Ovary (tissue), 9 donors: ENCODE measurements around the gene SNX24. TPM values are rescaled to one million over a fixed set of nuclear protein-coding genes. Genes with fewer than 3 reads are reported as not detected.

Source experiments
- DNase-seq, 5 donors: peaks; one replicate each; pipeline ENCODE4 v3.0.0-alpha.2; 2019 to 2020
- H3K27ac ChIP-seq, 2 donors: fragments of 200-600 bp; one replicate each; pipeline versions ENCODE4 v1.5.1 to v1.8.0; 2019 to 2022
- H3K27me3 ChIP-seq: fragments of 200-600 bp; one replicate; pipeline ENCODE4 v1.8.0; 2022
- H3K36me3 ChIP-seq: fragments of 200-600 bp; sonication (generic); one replicate; pipeline ENCODE4 v1.5.1; 2019
- H3K4me1 ChIP-seq: one replicate; pipeline ENCODE4 v1.8.1; 2013; ENCODE audit warnings: mild to moderate bottlenecking, moderate library complexity; ENCODE audit not compliant: insufficient read depth
- H3K4me3 ChIP-seq: fragments of 200-600 bp; sonication (generic); one replicate; pipeline ENCODE4 v1.5.1; 2017
- H3K9me3 ChIP-seq, 2 donors: fragments of 200-600 bp in 1 of 2; sonication (generic) in 1 of 2; one replicate each; pipeline versions ENCODE4 v1.5.1 to v1.8.1; 2013 to 2019; ENCODE audit warnings: mild to moderate bottlenecking in 1 of 2, moderate library complexity in 1 of 2
- CTCF ChIP-seq, 3 donors: fragments of 450-650 bp in 2 of 3; fragments of 200-600 bp in 1 of 3; IDR thresholded peaks; one replicate each; pipeline versions ENCODE4 v1.5.1 to v1.8.0; 2016 to 2022; ENCODE audit warnings: antibody characterized with exemption in 3 of 3, mild to moderate bottlenecking in 1 of 3
- EP300 ChIP-seq: sonication (generic); formaldehyde crosslinking; IDR thresholded peaks from one replicate; pipeline ENCODE4 v1.6.1; 2017; ENCODE audit warnings: antibody characterized with exemption
- POLR2A ChIP-seq: fragments of 450-650 bp; IDR thresholded peaks from one replicate; pipeline ENCODE4 v1.6.1; 2017; ENCODE audit warnings: antibody characterized with exemption, mild to moderate bottlenecking, moderate library complexity
- WGBS, 3 donors: extraction: QIAGEN DNeasy Blood & Tissue Kit in 1 of 3; methylation state at CpG; one replicate each; pipeline versions ENCODE4 v1.1.5 to v1.1.7; 2013 to 2017; 5-methylcytosine and 5-hydroxymethylcytosine counted together
- intact Hi-C, 4 donors: fragments of 100-400 bp; cut with DNase I; formaldehyde crosslinking; loops; one replicate each; pipeline versions ENCODE4 v1.11.0 to v1.15.1; 2022 to 2023
- polyA plus RNA-seq, 2 donors: library from polyadenylated mRNA; stranded (reverse); fragments of 200-250 nt in 1 of 2; fragments of 350-450 nt in 1 of 2; fragmentation: Illumina TruSeq in 1 of 2; extraction: RNeasy Lipid Tissue Mini Kit (QIAGEN cat#74804) in 1 of 2; gene quantifications; one replicate each; pipeline ENCODE4 v1.2.3, GENCODE V29; 2013 to 2014
- total RNA-seq, 7 donors: library from RNA; depleted of rRNA in 2 of 7; stranded (reverse); fragments of >200 nt in 2 of 7; fragmentation: NEBNext Ultra II Directional in 3 of 7; extraction: Animal tissue kit (Norgen Biotek cat#: 25700) in 3 of 7; gene quantifications; one replicate each; pipeline versions ENCODE4 v1.1.0 to v1.2.4, GENCODE V29; 2016 to 2023
- donor health status: DM: no; HTN: no; CAD: no; lungs with moderate emphysema.
- donor health status: DM: no; HTN: no; CAD: no.
- donor health status: Bipolar disorder and iron deficiency.
- donor health status: DM: yes; HTN: yes; CAD: no.
- donor health status: DM: no; HTN: no; CAD: no.
- donor health status: DM: yes; HTN: yes; CAD: no.

The SNX24 gene
- total and polyA plus RNA-seq, 9 donors = 4.1 to 19.1 (median 9.0) TPM

- Histone ChIP-seq H3K4me1 (no peaks in the 10 kb centered on the region), H3K36me3 (no peaks in the 10 kb centered on the region), H3K27me3 (no peaks in the 10 kb centered on the region), H3K4me3 (no peak overlapping the region), H3K27ac (no peak overlapping the region), H3K9me3 (no peaks in the 10 kb centered on the region)
- peak in 2 of 5 donors; percentile 28 to 38 for DNase-seq
- TF ChIP-seq EP300 (no peak), CTCF (IDR thresholded peaks at IDR 0.05) (no peak), POLR2A (no peak)
- 9 to 38% (median 25%) methylated on average over 4 of the region's 4 CpGs for WGBS, 3 donors
- intact Hi-C loops = no loop called here
Measured at GRCh38 chr5:122906768-122907167, 61.4 kb downstream of the SNX24 start.

GRCh38 chr5:122907276-122907675 lies 61.9 kb downstream of the SNX24 start:
- no peaks in the 10 kb centered on the region for H3K27me3 ChIP-seq
- no peak for DNase-seq
- H3K4me1 ChIP-seq = no peaks in the 10 kb centered on the region
- H3K36me3 ChIP-seq = no peaks in the 10 kb centered on the region
- H3K27ac ChIP-seq = no peak overlapping the region
- intact Hi-C loops = no loop called here
- TF ChIP-seq CTCF (IDR thresholded peaks at IDR 0.05) (no peak), EP300 (no peak), POLR2A (no peak)
- no peak overlapping the region for H3K4me3 ChIP-seq
- WGBS, 3 donors = 22 to 38% (median 32%) methylated on average over 3 of the region's 3 CpGs
- no peaks in the 10 kb centered on the region for H3K9me3 ChIP-seq

- H3K4me3 ChIP-seq = no peak overlapping the region
- no peaks in the 10 kb centered on the region for H3K4me1 ChIP-seq
- no peak overlapping the region for H3K27ac ChIP-seq
- H3K27me3 ChIP-seq = no peaks in the 10 kb centered on the region
- no peaks in the 10 kb centered on the region for H3K9me3 ChIP-seq
- 85 to 91% (median 88%) methylated on average over 6 of the region's 6 CpGs for whole genome bisulfite sequencing, 3 donors
- TF ChIP-seq CTCF (IDR thresholded peaks at IDR 0.05) = no peak
- no peak for TF ChIP-seq POLR2A
- no peak for TF ChIP-seq EP300
- no peaks in the 10 kb centered on the region for H3K36me3 ChIP-seq
- no peak for DNase-seq
- intact Hi-C loops = no loop called here
Measured at GRCh38 chr5:122908108-122908507, 62.7 kb downstream of the SNX24 start.

- Histone ChIP-seq H3K4me3 (no peak overlapping the region), H3K9me3 (no peaks in the 10 kb centered on the region), H3K27ac (no peak overlapping the region), H3K27me3 (no peaks in the 10 kb centered on the region), H3K4me1 (no peaks in the 10 kb centered on the region), H3K36me3 (no peaks in the 10 kb centered on the region)
- no peak for TF ChIP-seq EP300
- TF ChIP-seq CTCF (IDR thresholded peaks at IDR 0.05) = no peak
- WGBS, 3 donors = 88 to 94% (median 93%) methylated on average over 6 of the region's 6 CpGs
- DNase-seq = no peak
- intact Hi-C loops = no loop called here
Measured at GRCh38 chr5:122908662-122909061, 63.2 kb downstream of the SNX24 start.
